ENCODE results near the gene PDE7B.
"Not testable (repeated sequence)": the region's sequence is repeated elsewhere in the genome, so short reads cannot be mapped to it uniquely, and the experiment has no call there.

The PDE7B gene

GRCh38 chr6:136104556-136104955 is 253.1 kb downstream of the PDE7B start:
- DNase-seq (ENCODE audit: low read depth in 3 of 3): no peak

GRCh38 chr6:136105797-136106196 is 254.3 kb downstream of the PDE7B start:
- not testable (repeated sequence) for DNase-seq (ENCODE audit: low read depth in 3 of 3)

GRCh38 chr6:136108361-136108945 is 257.0 kb downstream of the PDE7B start:
- DNase-seq (ENCODE audit: low read depth in 3 of 3): no peak

GRCh38 chr6:136111831-136112230 is 260.3 kb downstream of the PDE7B start:
- no peak for DNase-seq (ENCODE audit: low read depth in 3 of 3)

GRCh38 chr6:136112262-136112661 is 260.8 kb downstream of the PDE7B start:
- no peak for DNase-seq (ENCODE audit: low read depth in 3 of 3)

- DNase-seq (ENCODE audit: low read depth in 3 of 3): no peak
These were observed 262.3 kb downstream of the PDE7B start for GRCh38 chr6:136113736-136114173.

GRCh38 chr6:136114661-136115060 is 263.2 kb downstream of the PDE7B start:
- no peak for DNase-seq (ENCODE audit: low read depth in 3 of 3)

GRCh38 chr6:136115941-136116340 is 264.4 kb downstream of the PDE7B start:
- no peak for DNase-seq (ENCODE audit: low read depth in 3 of 3)

- no peak for DNase-seq (ENCODE audit: low read depth in 3 of 3)
These were observed 265.6 kb downstream of the PDE7B start for GRCh38 chr6:136117081-136117480.

GRCh38 chr6:136118787-136119186 is 267.3 kb downstream of the PDE7B start:
- no peak for DNase-seq (ENCODE audit: low read depth in 3 of 3)

- no peak for DNase-seq (ENCODE audit: low read depth in 3 of 3)
These were observed 272.0 kb downstream of the PDE7B start for GRCh38 chr6:136123468-136123867.

- no peak for DNase-seq (ENCODE audit: low read depth in 3 of 3)
These were observed 274.1 kb downstream of the PDE7B start for GRCh38 chr6:136125585-136125984.

GRCh38 chr6:136127873-136128272 is 276.4 kb downstream of the PDE7B start:
- DNase-seq (ENCODE audit: low read depth in 3 of 3): no peak

- no peak for DNase-seq (ENCODE audit: low read depth in 3 of 3)
These were observed 277.9 kb downstream of the PDE7B start for GRCh38 chr6:136129365-136129764.

- DNase-seq (ENCODE audit: low read depth in 3 of 3): no peak
These were observed 282.8 kb downstream of the PDE7B start for GRCh38 chr6:136134268-136134667.

- no peak for DNase-seq (ENCODE audit: low read depth in 3 of 3)
These were observed 283.2 kb downstream of the PDE7B start for GRCh38 chr6:136134751-136135150.

- DNase-seq (ENCODE audit: low read depth in 3 of 3): no peak
These were observed 284.8 kb downstream of the PDE7B start for GRCh38 chr6:136136274-136136673.

- no peak for DNase-seq (ENCODE audit: low read depth in 3 of 3)
These were observed 285.6 kb downstream of the PDE7B start for GRCh38 chr6:136137008-136137692.

GRCh38 chr6:136137739-136138402 is 286.4 kb downstream of the PDE7B start:
- DNase-seq (ENCODE audit: low read depth in 3 of 3): no peak

GRCh38 chr6:136139111-136139510 is 287.6 kb downstream of the PDE7B start:
- not testable (repeated sequence) for DNase-seq (ENCODE audit: low read depth in 3 of 3)

- no peak for DNase-seq (ENCODE audit: low read depth in 3 of 3)
These were observed 292.9 kb downstream of the PDE7B start for GRCh38 chr6:136144251-136145023.

- no peak for DNase-seq (ENCODE audit: low read depth in 3 of 3)
These were observed 294.6 kb downstream of the PDE7B start for GRCh38 chr6:136146130-136146529.
